GM21825 (cell line): ENCODE measurements around the gene STON2.
A peak's percentile ranks its signal among the peaks of the same experiment; 100 is the strongest.

Experiments
- ATAC-seq: cut with Tn5 transposase; IDR thresholded peaks from one replicate; pipeline ENCODE4 v1.9.1; 2021; ENCODE audit warnings: mild to moderate bottlenecking, moderate library complexity; ENCODE audit not compliant: unreplicated experiment

The STON2 gene

DNA sequence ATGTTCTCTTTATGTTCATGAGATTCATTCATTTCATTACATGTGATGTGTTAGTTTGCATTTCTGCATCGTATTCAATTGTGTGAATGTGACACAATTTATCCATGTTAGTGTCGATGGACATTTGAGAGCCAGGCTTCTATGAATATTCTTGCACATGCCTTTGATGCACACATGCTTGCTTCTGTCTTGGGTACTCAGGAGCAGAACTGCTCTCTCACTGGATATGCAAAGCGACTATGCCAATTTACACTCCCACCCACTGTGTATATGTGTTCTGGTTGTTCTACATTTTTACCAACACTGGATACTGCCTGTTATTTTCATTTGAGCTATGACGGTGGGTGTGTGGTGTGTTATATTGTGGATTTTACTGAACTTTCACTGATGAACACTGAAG, 95.1 kb downstream of the STON2 start:
- no peak for ATAC-seq

DNA sequence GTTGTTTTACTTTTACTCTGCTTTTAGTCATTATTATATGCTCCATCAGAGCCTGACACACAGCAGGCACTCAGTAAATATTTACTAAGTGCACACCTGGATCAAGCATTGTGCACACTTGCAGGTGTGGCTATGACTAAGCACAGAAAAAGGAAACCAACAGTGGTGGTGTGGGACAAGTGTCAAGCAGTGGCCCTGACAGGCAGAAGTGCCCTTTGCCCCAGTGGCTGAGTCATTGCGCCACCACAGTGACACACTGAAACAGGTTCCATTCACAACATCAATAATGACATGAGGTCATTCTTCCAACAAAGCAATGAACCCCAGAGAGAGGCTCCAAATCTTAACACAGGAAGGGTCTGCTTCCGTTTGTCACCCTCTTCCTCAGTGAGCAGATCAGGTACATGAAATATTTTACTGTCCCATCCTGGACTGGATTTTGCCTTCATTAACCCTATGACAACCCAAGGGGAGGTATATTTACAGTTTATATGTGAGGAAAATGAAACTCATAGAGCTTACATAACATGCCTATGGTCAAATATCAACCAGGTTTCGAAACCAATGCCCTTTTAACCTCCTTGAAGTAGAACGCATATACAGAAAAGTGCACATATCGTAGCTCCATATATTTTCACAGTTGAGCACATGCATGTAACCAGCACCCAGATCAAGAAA, 96.7 kb downstream of the STON2 start:
- peak; percentile 94 for ATAC-seq

- ATAC-seq, result no peak
Measured at GRCh38 chr14:81302638-81303037, 97.5 kb downstream of the STON2 start.

- ATAC-seq, result no peak
Measured at GRCh38 chr14:81301813-81302212, 98.3 kb downstream of the STON2 start.

DNA sequence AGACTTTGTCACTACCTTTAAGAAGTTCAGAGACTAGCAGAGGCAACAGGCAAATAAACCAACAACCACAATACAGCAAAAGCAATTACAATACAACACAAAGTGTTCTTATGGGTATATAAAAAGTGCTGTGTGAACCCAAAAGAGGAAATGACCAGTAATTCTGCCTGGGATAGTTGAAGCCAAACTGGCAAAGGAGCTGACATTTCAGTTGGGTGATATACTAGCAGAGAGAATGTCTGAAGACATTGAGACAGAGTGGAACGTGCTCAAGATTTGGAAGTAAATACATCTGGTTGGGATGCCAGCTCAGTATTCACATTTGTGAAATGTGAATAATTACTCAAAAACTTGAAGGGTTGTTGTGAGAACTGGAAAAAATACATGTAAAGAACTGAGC, 98.8 kb downstream of the STON2 start:
- no peak for ATAC-seq

- no peak for ATAC-seq
Measured at GRCh38 chr14:81298911-81299310, 101.2 kb downstream of the STON2 start.

- no peak for ATAC-seq
Measured at GRCh38 chr14:81298122-81298521, 102.0 kb downstream of the STON2 start.

DNA sequence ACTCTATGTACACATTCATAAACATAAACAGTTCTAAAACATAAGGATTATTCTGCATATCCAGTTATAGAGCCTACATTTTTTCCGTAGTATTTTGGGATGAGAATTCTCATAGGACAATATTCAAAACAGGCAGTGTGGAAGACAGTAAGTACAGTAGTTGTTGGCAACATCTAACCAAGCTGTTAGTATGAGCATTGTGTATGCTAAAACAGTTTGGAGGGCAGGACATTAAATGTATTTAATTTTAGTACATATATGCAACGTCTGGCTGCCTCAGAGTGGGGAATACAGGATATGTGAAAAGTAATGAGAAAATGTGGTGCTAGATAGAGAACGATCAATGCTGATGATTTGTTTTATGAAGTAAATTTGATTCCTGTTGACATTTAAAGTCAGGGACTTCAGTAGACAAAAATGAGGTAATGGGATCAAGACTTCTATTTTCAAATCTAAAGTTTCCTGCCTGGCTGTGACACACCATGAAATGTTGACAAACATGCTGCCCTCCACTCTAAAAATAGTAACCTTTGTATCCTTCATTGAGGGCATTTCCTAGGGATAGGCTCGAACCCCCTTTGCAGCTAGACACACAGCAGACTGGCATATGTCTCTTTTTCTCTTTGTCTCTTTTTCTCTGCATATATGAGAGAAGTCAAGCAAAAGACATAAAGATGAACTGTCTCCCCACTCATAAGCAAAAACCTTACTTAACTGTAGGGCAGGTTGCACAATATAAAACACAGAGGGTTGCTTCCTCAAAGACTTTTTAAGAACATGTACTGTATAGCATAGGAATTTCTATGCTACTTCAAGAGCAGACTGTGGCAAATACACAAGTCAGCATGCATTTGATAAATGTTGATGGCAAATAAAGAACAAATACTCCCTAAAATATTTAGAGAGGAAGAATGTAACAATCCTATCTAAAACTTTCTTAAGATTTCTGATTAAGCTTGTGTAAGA, 103.9 kb downstream of the STON2 start:
- ATAC-seq, result no peak

DNA sequence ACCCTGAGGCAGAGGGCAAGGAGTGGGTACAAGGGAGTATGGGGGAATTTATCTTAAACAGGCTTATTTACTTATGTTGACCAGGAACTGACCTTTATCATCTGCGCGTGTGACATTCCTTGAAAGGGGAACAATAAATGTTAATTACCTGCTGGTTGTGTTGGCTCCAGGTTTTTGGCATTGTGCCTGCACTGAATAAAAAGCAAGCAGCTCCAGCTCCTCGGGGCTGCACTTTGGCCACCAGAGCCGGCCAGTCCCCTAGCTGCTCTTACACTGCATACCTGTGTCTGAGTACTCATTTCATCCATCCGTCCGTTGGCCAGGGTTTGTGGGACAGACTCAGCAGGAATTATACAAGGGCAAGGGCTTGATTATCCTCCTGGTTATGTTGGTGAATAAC, 110.6 kb downstream of the STON2 start:
- ATAC-seq, result no peak

DNA sequence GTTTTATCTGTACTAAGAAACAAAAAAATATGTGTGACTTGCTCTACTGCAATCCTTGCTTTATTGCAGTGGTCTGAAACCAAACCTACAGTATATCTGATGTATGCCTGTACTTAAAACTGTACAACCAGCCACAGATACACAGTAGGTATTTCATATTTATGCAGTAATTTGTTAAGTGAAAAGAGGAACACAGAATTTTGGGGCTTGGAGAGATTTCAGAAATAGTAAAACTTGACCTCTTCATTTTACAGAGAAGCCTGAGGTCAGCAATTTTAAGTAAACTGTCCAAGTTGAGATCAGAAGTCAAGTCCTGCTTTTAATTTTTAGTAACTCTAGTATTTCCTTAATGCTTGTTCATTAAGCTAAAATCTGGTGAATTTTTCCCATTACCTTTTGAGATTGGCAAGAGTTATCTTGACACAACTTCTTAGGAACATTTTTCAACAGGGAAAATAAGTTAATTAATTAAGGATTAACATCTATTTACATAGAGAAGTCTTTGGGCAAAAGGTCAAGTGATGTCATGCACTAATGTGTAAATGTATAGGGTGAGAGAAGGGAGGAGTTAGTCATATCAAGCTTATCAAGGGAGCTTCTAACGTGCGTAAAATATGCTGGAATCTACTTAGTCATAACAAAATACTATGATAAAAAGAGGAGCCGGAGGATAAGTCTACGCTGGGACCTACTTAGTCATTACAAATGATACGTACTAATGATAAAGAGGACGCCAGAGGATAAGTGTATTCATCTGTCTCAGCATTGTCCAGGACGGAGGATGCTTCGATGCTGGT, 113.4 kb downstream of the STON2 start:
- no peak for ATAC-seq

DNA sequence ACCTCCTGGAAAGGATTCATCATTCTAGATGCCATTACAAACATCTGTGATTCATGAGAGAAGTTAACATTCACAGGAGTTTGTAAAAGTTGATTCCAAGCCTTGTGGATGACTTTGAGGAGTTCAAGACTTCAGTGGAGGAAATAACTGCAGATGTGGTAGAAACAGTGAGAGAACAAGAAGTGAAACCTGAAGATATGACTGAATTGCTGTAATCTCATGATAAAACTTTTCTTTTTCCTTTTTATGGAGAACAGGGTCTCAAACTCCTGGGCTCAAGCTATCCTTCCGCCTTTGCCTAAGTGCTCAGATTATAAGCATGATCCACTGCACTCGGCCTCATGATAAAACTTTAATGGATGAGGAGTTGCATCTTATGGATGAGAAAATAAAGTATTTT, 114.9 kb downstream of the STON2 start:
- no peak for ATAC-seq

- ATAC-seq, result no peak
Measured at GRCh38 chr14:81281332-81281731, 118.8 kb downstream of the STON2 start.

DNA sequence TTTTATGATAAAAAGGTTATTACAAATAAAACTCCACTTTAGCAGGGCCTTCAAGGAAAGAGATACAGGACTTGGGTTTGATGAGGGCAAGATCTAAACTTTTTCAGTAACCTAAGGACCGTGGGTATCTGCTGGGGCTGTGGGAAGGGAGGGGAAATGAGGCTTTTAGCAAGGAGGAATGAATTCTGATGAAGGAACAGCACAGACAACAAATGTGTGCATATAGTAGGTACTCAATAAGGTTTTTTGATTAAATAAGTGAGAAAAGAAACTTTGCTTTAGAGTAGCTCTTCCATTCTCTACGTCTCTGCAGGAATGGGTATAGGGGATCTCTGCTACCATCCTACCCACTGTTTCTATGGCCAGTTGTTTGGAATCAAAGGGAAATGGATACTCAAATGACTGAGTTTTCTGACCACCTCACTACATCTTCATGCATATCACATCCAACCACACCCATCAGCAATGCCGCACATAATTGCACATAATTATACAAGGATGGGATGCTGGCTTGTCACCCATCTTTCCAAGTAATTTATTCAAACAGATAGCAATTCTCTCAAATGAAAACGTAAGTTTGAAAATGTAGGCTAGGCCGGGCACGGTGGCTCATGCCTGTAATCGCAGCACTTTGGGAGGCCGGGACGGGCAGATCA, 119.9 kb downstream of the STON2 start:
- no peak for ATAC-seq

DNA sequence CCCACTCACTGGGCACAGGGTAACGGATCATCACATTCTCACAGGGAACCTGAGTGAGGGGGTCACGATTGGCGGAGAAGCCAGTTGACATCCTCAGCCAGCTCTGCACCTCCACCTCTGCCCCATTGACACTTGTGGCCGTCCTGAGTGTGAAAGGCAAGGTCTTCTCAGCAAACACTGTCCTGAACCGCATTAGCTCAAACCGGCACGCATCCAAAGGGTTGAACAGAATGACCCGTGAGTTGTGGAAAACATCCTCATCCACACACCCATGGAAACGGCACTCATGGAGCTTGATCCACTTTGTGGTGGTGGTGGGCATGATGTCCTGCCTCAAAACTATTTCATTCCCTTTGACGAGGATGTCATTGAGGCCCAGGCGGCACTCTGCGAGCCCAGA, 123.0 kb downstream of the STON2 start:
- ATAC-seq, result no peak

DNA sequence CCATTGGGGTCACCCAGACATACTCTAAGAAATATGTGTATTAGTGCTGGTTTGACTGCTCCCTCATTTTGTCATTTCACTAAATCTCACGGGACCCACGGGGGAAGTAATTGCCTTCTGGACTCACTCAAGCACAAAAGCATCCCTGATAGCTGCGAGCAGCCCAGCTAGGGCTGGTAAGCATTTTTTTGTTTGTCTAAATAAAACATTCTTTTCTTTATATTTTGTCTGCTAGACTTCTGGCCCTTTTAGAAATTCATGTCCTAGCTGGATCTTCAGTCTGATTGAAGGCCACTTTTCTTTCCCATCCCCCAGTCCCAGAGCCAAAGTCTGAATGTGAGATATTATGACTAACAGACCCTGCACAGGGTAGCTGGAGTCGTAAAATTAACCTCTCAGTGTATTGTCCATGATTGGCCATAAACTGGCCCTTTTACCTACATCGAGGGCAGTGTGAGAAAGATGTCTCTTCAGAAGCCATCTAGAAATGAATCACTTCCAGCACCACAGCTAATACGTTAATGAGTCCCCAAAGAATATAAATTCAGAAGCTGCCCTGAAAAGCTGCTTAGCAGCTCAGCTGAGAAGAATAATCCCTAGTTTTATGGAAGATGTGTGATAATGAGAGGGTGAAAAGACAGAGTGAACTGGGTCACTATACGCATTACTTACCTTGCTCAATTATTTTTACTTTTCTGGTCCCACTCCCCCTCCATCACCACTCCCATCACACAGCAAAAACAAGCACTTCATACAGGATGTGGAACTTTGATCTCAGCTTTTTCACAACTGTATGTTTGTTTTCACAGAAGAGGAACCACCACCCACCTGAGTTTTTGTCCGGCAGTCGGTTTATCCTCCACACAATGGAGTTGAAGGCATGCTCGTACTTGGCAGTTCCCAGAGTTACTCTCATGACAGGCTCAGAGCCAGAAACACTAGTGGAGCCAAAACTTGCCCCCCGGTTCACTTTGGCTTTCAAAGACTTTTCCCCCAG, 123.8 kb downstream of the STON2 start:
- no peak for ATAC-seq

GRCh38 chr14:81275305-81276072, 124.6 kb downstream of the STON2 start:
- ATAC-seq, result no peak

- no peak for ATAC-seq
Measured at GRCh38 chr14:81273961-81274575, 126.1 kb downstream of the STON2 start.

DNA sequence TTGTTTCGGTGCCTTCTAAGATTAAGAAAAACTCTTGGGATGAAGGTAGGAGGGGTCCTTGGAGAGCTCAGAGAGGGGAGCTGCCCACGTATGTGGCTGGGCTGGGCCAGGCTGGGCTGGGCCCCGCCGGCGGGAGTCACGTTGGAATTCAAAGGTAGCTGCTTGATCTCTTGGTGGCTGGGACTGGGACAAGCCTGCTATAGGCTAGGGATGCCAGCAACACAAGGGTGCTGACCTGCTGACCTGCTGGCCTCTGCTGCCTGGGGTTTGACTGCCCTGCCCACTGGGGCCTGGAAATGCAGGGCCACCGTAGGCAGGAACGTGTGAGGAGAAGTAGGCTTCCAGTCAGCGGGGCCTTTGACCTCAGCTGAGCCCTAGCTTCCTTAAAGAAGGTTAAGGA, 126.6 kb downstream of the STON2 start:
- ATAC-seq, result no peak
